GM12873 (cell line): Measurements from ENCODE around the gene KCNG4.

ENCODE experiments used
- CTCF ChIP-seq: IDR thresholded peaks from 2 replicates; pipeline ENCODE4 v1.5.1; 2012; ENCODE audit warnings: low read depth, mild to moderate bottlenecking, moderate library complexity, low read length, control low read depth; ENCODE audit not compliant: insufficient read depth; ENCODE audit errors: missing control alignments

The KCNG4 gene

GRCh38 chr16:84218176-84218823, 21.5 kb downstream of the KCNG4 start:
- TF ChIP-seq CTCF = no peak

GRCh38 chr16:84215531-84215930, 24.3 kb downstream of the KCNG4 start:
- TF ChIP-seq CTCF = no peak

DNA sequence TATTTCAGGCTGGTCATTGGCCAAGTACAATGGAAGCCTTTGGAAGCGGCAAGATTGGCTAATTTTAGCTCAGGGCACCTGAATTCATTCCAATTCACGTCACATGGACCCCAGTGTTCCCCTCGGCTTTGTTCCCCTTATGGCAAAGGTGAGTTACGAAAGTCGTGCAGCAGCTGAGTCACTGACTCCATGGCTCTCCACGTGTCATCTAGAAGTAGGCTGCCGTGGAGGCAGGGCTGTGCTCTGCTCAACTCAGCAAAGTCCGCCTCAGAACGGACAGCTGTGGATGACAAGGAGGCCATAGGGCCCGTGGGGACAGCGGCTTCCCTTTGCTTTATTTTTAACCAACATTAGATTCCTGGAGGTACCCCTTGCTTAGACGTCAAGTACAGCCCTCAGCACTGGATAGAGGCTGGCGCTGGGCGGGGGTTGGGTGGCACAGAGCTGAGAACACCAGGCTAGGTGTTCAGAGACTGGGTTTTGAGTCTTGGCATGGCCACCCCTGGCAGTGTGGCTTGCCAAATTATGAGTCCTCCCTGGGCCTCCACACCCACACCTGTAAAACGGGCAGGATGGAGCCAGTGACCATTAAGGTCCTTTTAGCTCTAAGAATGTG, 25.3 kb downstream of the KCNG4 start:
- TF ChIP-seq CTCF = no peak

DNA sequence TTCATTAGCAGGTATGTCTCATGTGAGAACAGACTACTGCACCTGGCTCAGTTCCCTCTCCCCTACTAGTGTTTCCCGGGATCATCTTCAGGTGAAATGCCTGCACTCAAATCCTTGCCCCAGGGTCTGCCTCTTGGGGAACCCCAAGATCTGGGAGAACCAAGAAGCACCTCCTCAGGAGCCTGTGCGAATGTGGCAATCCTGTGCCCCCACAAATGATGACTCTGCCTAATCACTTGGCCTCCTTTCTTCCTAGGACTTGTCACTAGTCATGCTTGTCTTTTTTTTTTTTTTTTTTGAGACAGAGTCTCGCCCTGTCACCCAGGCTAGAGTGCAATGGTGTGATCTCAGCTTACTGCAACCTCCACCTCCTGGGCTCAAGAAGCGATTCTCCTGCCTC, 27.2 kb downstream of the KCNG4 start:
- TF ChIP-seq CTCF = no peak

DNA sequence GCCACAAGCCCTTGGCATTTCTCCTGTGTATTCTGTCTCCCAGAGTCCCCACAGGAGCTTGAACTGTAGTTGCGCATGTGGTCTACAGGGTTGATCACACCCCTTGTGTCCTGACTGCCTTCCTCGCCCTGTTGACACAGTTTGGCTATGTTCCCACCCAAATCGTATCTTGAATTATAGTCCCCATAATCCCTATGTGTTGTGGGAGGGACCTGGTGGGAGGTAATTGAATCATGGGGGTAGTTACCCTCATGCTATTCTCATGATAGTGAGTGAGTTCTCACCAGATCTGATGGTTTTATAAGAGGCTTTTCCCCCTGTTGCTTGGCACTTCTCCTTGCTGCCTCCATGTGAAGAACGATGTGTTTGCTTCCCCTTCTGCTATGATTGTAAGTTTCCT, 27.7 kb downstream of the KCNG4 start:
- no peak for TF ChIP-seq CTCF

GRCh38 chr16:84209989-84210388, 29.8 kb downstream of the KCNG4 start:
- TF ChIP-seq CTCF = no peak

GRCh38 chr16:84207879-84208278, 31.9 kb downstream of the KCNG4 start:
- no peak for TF ChIP-seq CTCF
